Measurements from ENCODE around the gene SLC38A10.

Gene SLC38A10

GRCh38 chr17:81258292-81258691 lies 36.8 kb downstream of the SLC38A10 start:
- no peak for DNase-seq (ENCODE audit: low read depth in 1 of 2, low spot score in 1 of 2)

GRCh38 chr17:81257533-81257932 lies 37.6 kb downstream of the SLC38A10 start:
- no peak for DNase-seq (ENCODE audit: low read depth in 1 of 2, low spot score in 1 of 2)

GRCh38 chr17:81256616-81257015 lies 38.5 kb downstream of the SLC38A10 start:
- DNase-seq (ENCODE audit: low read depth in 1 of 2, low spot score in 1 of 2), result no peak

- no peak for DNase-seq (ENCODE audit: low read depth in 1 of 2, low spot score in 1 of 2)
These were observed 40.0 kb downstream of the SLC38A10 start for GRCh38 chr17:81254955-81255717.

- peak; percentile 24 to 37 for DNase-seq (ENCODE audit: low read depth in 1 of 2, low spot score in 1 of 2)
These were observed 41.6 kb downstream of the SLC38A10 start for GRCh38 chr17:81253358-81254131.

GRCh38 chr17:81252987-81253329 lies 42.1 kb downstream of the SLC38A10 start:
- no peak for DNase-seq (ENCODE audit: low read depth in 1 of 2, low spot score in 1 of 2)

GRCh38 chr17:81252326-81252986 lies 42.7 kb downstream of the SLC38A10 start:
- no peak for DNase-seq (ENCODE audit: low read depth in 1 of 2, low spot score in 1 of 2)

- no peak for DNase-seq (ENCODE audit: low read depth in 1 of 2, low spot score in 1 of 2)
These were observed 43.3 kb downstream of the SLC38A10 start for GRCh38 chr17:81251709-81252301.

- DNase-seq (ENCODE audit: low read depth in 1 of 2, low spot score in 1 of 2), result no peak
These were observed 43.9 kb downstream of the SLC38A10 start for GRCh38 chr17:81251094-81251708.

- no peak for DNase-seq (ENCODE audit: low read depth in 1 of 2, low spot score in 1 of 2)
These were observed 44.6 kb downstream of the SLC38A10 start for GRCh38 chr17:81250286-81251093.

GRCh38 chr17:81249223-81250040 lies 45.7 kb downstream of the SLC38A10 start:
- DNase-seq (ENCODE audit: low read depth in 1 of 2, low spot score in 1 of 2), result no peak

- no peak for DNase-seq (ENCODE audit: low read depth in 1 of 2, low spot score in 1 of 2)
These were observed 46.5 kb downstream of the SLC38A10 start for GRCh38 chr17:81248649-81249048.

GRCh38 chr17:81247339-81247990 lies 47.6 kb downstream of the SLC38A10 start:
- DNase-seq (ENCODE audit: low read depth in 1 of 2, low spot score in 1 of 2), result no peak

- DNase-seq (ENCODE audit: low read depth in 1 of 2, low spot score in 1 of 2), result no peak
These were observed 48.3 kb downstream of the SLC38A10 start for GRCh38 chr17:81246679-81247338.

GRCh38 chr17:81246343-81246670 lies 48.8 kb downstream of the SLC38A10 start:
- no peak for DNase-seq (ENCODE audit: low read depth in 1 of 2, low spot score in 1 of 2)

- no peak for DNase-seq (ENCODE audit: low read depth in 1 of 2, low spot score in 1 of 2)
These were observed 49.3 kb downstream of the SLC38A10 start for GRCh38 chr17:81245665-81246342.

- no peak for DNase-seq (ENCODE audit: low read depth in 1 of 2, low spot score in 1 of 2)
These were observed 50.0 kb downstream of the SLC38A10 start for GRCh38 chr17:81245024-81245664.

Data from stimulated activated CD4-positive, alpha-beta T cell treated with anti-CD3 and anti-CD28 coated beads, Interleukin-15, amount 100 ng/mL, for 1 hour (primary cell).